HG02571 (cell line): Measurements from ENCODE around the gene ANXA7.

Experiments used
- ATAC-seq: cut with Tn5 transposase; IDR thresholded peaks from one replicate; pipeline ENCODE4 v1.9.1; 2021; ENCODE audit warnings: mild to moderate bottlenecking, moderate library complexity; ENCODE audit not compliant: unreplicated experiment

Gene ANXA7

DNA sequence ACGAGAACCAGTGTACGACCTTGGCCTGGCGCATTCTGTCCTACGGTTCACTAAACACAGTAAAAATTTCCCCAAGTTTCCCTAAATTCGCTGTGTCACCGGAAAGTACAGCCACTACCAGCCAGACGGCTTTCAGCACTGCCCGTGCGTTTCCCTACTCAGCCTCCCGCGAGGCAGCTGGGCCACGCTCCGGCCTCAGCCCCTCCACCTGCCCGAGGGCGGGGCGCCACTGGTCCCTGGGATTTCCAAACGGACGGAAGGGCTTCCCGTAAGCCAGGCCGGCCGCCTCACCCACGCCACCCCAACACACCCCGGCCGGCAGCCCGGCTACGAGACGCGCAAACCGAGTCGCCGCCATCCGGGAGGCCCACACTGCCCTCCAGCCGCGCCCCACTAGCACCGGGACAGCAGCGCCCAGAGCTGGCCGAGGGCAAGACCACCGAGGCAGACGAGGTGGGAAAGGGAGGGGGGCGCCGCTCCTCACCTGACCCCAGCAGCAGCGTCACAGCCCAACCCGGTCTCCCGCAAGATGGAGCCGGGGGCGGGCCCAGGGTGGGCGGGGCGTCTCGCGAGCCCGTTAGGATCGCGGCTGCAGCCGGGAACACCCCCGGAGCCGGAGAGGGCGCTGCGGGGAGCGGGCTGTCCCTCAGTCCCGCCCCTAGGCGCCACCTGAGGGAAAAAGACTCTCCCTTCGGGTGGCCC, at the start of gene ANXA7:
Gene ANXA7 (minus strand): TSS at position 531 of the 702 bp plus-strand sequence. CDS start 13,202 bp downstream, outside the sequence.
- ATAC-seq: peak; percentile 90

- no peak for ATAC-seq
Observed at GRCh38 chr10:73460897-73461296, 47.0 kb upstream of the ANXA7 start.

DNA sequence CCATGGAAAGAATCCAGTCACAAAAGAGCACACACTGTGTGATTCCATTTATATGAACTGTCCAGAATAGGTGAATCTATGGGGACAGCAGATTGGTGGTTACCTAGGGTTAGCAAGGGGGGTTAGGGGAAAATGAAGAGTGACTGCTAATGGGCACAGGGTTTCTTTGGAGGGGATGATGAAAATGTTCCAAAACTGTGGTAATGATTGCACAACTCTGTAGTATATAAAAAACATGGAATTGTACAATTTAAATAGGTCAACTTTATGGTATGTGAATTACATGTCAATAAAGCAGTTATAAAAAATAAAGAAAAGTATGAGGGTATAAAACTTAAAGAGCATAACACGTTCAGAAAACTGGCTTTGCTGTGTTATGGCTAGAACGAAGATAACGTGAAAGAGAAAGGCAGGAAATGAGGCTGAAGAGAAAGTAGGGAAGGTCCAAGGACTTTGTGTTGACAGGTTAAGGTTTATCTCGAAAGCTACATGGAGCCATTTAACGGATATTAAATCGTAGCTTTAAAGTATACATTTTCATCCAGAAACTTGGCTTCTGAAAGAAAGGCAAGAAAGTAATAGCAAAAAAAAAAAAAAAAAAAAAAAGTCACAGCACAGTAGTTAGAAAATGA, 45.9 kb upstream of the ANXA7 start:
- ATAC-seq: no peak

- ATAC-seq: no peak
Observed at GRCh38 chr10:73456187-73456890, 42.5 kb upstream of the ANXA7 start.

DNA sequence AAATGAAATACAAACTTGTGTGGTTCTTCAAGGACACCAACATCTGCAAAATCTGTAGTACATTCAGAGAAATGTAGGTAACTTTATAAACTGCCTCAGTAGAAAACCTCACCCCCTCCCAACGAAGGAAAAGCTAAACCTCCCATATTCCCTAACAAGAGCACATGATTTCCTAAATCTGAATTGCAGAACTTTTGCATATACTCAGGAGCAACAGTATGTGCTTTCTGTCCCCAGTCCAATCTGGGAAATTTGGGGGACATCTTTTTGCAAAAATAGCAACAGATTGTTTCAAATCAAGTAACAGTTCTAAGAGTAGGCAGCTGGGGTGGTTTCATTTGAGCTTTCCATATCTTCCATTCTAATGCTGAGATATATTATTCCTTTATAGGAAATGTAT, 35.3 kb upstream of the ANXA7 start:
- ATAC-seq: no peak

DNA sequence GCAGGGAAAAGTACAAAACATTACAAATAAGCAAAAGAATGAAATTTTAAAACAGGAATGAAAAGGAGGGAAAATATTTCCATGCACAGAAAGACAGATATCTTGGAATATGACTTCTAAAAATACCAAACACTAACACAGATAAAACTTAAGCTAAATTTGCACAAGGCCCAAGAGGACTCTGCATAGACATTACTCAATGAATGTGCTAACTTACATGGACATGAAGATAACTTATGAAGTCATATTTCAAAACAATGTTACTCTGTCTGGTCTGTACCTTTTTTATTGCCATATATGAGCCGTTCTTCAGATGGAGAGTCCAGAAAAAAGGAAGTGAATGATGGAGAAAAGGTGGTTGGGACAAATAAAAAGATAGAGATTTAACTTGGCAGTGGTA, 34.5 kb upstream of the ANXA7 start:
- no peak for ATAC-seq

GRCh38 chr10:73446926-73447325, 33.1 kb upstream of the ANXA7 start:
- no peak for ATAC-seq

- no peak for ATAC-seq
Observed at GRCh38 chr10:73444457-73444856, 30.6 kb upstream of the ANXA7 start.

DNA sequence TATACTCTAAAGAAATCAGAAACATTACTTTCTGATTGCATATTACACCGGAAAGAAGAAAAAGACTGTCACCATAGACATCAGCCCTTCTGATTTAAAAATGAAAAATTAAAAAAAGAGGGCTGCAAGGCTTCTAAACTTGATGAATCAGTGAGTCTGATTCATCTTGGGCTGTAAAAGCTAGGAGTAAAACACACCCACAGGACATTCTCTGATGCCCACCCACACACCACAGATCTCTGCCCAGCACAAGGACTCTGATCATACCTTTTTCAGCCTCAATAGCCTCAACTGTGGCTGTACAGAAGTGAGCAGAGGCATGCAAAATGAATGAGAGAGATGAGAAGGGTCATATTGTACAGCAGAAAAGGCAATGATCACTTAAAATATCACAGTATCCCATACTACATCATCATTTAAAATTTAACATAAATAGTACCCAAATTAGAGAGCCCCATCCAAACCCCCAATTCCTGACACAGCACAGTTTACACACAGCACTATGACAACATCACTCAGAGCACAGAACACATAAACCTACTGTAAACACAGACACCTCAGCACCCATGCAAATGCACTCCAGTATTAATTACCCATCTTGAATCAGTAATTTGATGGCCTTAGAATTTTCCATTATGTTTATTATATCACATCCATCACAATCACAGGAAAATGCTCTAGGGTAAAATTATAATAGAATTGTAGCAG, 25.9 kb upstream of the ANXA7 start:
- no peak for ATAC-seq

DNA sequence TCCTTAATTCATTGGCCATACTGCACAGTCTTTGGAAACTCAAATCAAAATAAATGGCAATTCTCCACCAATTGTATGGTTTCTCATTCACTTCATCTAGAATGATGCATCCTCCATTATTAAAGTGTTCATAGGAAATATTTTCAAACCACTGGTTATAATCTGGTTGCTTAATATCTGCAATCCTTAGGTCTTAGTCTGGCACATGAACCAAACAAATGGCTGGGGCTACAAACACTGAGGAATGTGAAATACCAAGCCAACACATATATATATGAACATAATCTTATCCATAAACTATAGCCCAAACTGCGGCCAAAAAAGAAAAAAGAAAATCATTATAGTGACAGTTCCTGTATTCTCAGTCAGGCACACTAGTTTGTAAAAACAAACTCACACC, 25.2 kb upstream of the ANXA7 start:
- ATAC-seq: no peak

- no peak for ATAC-seq
Observed at GRCh38 chr10:73433538-73433867, 19.6 kb upstream of the ANXA7 start, which contains the start of gene MSS51. TSS of gene MSS51 (minus strand) at chr10:73433561. CDS start at chr10:73428284, 5,277 bp downstream.

DNA sequence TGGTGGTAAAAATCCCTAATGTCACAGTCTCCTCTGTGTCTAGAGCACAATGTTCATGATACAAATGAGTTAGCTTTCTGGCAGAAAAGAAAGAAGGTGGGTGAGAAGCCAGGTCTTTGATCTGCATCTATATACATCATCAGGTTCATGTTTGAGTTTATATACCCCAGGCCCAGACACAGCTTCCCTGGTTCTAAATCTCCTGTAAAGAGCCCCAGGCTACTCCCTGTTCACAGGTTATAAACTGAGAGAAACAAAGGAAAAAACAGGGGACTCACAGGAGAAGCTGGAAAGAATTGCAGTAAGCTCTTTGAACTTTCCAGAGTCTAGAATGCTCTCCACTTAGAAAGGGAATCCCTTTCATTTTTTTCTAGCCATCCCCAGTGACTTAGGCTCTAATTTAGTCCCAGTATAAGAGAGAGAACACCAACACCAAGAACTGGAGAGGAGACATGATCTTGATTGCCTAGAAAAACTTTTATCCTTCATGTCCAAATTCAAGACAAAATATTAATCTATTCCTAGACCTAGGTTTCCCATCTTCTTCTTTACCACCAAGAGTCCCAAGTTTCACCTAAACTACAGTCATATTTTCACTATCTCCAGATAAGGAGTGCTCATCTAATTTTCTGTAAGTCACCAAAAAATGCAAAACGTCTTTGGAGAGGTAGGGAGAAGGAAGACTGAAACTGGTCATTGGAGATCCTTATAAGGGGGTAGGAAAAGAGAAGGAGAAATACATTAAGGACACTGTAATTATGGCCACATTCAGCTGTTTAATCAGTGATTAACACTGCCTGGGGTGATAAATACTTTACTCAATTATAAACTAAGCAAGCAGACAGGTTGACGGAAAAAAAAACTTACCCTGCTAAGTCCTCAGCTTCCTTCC, 19.0 kb upstream of the ANXA7 start:
- no peak for ATAC-seq

DNA sequence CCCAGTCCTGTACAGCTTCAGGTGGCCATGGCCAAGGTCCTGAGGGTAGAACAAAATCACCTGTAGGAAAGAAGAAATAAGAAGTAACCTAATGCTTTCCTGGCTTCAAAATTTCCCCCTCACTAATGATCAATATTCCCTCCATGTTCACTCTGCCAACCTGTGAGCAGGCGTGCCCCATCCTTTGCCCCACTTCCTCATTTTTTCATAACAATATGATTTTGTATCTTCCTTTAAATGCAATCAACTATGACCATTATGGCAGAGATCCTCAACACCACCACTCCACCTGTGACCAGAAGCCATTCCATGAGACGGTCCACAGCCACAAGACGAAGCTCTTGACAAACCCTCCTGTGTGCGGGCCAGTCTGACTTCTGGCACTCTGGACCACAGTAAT, 12.5 kb upstream of the ANXA7 start:
- ATAC-seq: no peak

GRCh38 chr10:73424478-73424877, 10.6 kb upstream of the ANXA7 start:
- ATAC-seq: no peak

- ATAC-seq: no peak
Observed at GRCh38 chr10:73423309-73423708, 9.5 kb upstream of the ANXA7 start.

GRCh38 chr10:73416571-73416970, 2.7 kb upstream of the ANXA7 start:
- no peak for ATAC-seq

GRCh38 chr10:73414230-73414945, 530 bp upstream of the ANXA7 start:
- ATAC-seq: peak; percentile 25

GRCh38 chr10:73413108-73413527, 740 bp downstream of the ANXA7 start:
- ATAC-seq: peak; percentile 11

GRCh38 chr10:73410897-73411296, 3.0 kb downstream of the ANXA7 start:
- no peak for ATAC-seq
